NCI-H69 (cell line): ENCODE results near the gene SFSWAP.
"Not testable (repeated sequence)": the region's sequence is repeated elsewhere in the genome, so short reads cannot be mapped to it uniquely, and the experiment has no call there.

Experiments used
- DNase-seq: peaks from one replicate; lab custom pipeline; 2025; lab: John Stamatoyannopoulos, UW

SFSWAP gene

GRCh38 chr12:131789638-131790037, 78.7 kb downstream of the SFSWAP start:
- DNase-seq: no peak

DNA sequence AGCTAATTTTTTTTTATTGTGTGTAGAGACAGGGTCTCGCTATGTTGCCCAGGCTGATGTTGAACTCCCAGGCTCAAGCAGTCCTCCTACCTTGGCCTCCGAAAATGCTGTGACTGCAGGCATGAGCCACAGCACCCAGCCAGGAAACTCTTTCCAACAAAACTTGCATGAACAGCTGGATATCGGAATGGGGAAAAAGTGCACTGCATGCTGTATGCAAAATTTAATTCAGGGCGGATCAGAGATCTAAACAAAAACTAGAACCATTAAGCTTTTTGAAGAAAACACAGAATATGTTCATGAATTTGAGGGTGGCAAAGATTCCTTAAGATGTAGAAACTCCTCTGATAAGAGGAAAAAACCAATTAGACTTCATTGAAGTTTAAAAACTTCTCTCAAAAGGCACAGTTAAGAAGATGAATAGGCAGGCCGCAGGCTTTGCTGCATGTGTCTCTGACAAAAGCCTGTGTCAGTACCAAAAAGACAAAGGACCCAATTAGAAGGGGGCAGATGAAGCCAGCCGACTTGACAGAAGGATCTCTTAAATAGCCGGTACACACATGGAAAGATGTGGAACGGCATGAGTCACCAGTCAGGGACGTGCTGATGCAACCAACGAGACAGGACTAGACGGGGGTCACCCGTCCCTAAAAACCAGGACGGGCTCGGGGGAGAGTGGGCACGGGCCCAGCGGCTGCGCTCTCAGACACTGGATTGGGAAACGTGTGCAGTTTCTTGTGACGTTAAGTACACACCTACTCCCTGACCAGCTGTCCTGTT, 82.5 kb downstream of the SFSWAP start:
- DNase-seq: no peak

- DNase-seq: no peak
Observed at GRCh38 chr12:131794061-131794460, 83.2 kb downstream of the SFSWAP start.

- no peak for DNase-seq
Observed at GRCh38 chr12:131794573-131794972, 83.7 kb downstream of the SFSWAP start.

GRCh38 chr12:131795064-131795463, 84.2 kb downstream of the SFSWAP start:
- peak; percentile 40 for DNase-seq

DNA sequence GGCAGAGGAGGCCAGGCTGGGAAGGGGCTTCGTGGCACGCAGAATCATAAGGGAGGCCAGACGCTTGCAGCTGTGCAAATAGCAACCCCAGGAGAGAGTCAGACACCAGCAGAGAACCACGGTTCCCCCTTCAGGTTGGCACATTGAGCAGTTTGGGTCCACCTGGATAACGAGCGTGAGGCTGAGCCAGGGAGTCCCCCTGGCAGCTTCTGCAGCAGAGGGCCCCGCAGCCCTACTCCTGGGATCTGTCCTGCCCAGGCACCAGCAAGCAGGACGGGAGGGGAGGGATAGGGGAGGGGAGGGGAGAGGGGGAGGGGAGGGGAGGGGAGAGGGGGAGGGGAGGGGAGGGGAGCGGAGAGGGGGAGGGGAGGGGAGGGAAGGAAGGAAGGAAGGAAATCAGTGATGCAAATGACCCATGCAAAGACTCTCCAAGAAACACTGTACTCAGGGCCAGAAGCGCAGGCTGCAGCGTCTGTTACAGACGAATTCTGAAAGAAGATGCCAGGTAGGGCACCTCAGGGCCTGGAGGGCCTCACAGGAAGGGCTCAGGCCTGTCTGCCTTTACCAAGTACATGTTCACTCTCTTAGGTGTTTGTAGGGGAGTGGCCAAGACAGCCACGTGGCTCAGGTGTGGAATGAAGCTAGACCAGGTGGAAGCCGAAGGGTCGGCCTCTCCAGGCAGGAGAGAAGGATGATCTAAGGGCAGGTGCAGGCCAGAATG, 85.0 kb downstream of the SFSWAP start:
- peak; percentile 79 for DNase-seq

GRCh38 chr12:131796411-131796736, 85.5 kb downstream of the SFSWAP start:
- DNase-seq: no peak

DNA sequence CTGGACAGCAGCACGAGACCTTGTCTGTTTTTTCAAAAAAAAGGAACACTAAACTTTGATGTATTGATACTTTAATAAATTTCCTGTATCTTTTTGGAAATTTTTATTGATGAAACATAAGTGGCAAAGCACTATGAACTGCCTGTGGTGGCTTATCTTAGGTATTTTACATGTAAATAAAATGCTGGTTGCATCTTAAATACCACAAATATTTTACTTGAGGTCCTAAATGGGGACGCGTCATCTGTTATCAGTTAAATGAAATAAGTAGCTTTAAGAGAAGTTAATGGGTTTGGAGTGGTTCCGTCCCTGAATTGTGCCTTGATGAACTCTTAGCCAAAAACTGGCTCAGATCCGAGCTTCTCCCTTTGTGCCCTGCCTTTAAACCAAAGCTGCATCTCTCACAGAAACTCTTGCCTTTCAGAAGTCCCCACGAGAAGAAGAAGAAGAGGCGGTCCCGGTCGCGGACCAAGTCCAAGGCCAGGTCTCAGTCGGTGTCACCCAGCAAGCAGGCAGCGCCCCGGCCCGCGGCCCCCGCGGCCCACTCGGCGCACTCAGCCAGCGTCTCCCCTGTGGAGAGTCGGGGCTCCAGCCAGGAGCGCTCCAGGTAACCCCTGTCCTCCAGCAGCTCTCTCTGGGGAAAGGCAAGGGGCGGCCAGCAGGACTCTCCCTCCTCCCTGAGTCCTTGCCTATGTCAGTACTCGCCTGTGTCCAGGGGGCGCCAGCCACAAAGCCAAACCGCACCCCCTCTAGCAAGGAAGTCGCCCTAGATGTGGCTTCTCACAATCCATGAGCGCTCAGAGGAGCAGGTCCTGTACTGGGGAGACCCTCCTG, 86.1 kb downstream of the SFSWAP start:
- DNase-seq: no peak

- no peak for DNase-seq
Observed at GRCh38 chr12:131797588-131797934, 86.7 kb downstream of the SFSWAP start.

GRCh38 chr12:131799195-131799594, 88.3 kb downstream of the SFSWAP start:
- no peak for DNase-seq

DNA sequence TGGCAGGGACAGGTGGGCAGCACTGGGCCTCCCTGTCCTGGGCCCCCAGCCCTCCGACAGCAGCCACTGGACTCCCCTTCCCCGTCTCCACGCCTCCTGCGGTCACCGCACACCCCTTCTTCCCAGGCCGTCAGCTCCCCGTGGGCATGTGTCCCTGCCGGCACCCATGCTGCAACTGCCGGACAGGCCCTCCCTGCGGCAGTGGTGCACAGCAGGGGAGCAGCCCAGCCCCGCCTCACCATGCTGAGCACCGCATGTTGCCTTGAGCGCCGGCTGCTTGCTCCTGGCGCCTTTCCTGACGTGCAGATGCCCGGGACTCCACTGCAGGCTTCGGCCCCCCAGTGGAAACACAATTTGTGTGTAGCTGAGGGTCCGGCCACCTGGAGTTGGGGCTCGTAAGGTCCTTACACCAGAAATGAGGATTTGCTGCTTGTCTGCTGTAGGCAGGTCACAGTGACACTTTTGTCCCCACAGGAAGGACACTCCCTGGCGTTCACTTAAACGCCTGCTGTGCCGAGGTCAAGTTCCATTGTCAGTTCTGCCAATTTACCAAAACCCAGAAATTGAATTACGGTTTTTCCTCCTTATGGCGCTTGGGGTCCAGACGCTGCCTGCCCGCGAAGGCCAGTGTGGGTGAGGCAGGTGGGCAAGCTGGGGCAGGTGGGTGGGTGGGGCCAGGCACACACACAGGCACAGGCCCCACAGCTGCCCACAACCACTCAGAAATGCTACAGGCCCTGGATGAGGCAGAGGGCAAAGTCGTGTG, 89.1 kb downstream of the SFSWAP start:
- peak; percentile 76 for DNase-seq

GRCh38 chr12:131800594-131801135, 89.8 kb downstream of the SFSWAP start:
- DNase-seq: no peak

DNA sequence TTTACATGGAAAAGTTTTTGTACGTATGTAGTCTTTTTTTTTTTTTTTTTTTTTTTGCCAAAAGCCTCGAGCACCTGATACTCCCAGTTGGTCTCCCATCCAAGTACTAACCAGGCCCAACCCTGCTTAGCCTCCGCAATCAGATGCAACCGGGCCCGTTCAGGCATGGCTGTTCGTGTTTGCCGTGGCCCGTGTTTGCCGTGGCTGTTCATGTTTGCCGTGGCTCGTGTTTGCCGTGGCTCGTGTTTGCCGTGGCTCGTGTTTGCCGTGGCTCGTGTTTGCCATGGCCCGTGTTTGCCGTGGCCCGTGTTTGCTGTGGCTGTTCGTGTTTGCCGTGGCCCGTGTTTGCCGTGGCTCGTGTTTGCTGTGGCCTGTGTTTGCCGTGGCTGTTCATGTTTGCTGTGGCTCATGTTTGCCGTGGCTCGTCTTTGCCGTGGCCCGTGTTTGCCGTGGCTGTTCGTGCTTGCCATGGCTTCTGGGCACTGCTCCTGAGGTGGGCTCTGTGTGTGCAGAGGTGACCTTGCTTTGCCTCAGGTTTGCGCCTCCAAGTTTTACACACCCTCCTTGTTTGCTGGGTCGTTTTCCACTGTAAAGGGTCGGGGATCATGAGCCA, 90.5 kb downstream of the SFSWAP start:
- DNase-seq: no peak

- no peak for DNase-seq
Observed at GRCh38 chr12:131803961-131804521, 93.2 kb downstream of the SFSWAP start.

- peak; percentile 6 for DNase-seq
Observed at GRCh38 chr12:131805421-131805820, 94.5 kb downstream of the SFSWAP start.

GRCh38 chr12:131806674-131807073, 95.8 kb downstream of the SFSWAP start:
- peak; percentile 40 for DNase-seq

- no peak for DNase-seq
Observed at GRCh38 chr12:131808744-131809371, 98.0 kb downstream of the SFSWAP start.

- DNase-seq: not testable (repeated sequence)
Observed at GRCh38 chr12:131809476-131810254, 98.8 kb downstream of the SFSWAP start.

GRCh38 chr12:131810726-131811125, 99.8 kb downstream of the SFSWAP start:
- no peak for DNase-seq

DNA sequence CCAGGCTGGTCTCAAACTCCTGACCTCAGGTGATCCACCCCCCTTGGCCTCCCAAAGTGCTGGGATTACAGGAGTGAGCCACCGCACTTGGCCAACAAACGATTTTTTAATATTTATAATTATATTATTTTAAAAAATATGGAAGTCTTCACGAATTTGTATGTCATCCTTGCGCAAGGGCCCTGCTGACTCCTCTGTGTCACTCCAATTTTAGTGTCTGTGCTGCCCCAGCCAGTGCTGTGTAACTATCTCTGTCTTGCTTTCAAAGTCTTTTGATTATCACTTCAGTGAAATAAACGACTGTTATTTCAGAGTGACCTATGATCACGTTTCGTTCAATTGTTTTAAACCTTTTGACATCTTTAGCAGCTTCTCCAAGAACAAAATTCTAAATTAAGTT, 104.2 kb downstream of the SFSWAP start:
- DNase-seq: no peak
